Cardiac fibroblast (primary cell): ENCODE data around the gene CAMTA2.

Experiments used
- DNase-seq, 2 donors: peaks; one replicate each; pipeline versions ENCODE4 v3.0.0 to v3.0.0-alpha.2; 2010; ENCODE audit warnings: low read depth in 2 of 2
- H3K4me3 ChIP-seq, 2 donors: replicated peaks in 1 of 2; 1 replicate in 1 of 2; 2 replicates in 1 of 2; pipeline ENCODE4 v1.5.1; 2011; ENCODE audit warnings: low read depth in 2 of 2, low read length in 2 of 2, mild to moderate bottlenecking in 2 of 2, moderate library complexity in 1 of 2
- CTCF ChIP-seq: IDR thresholded peaks from one replicate; pipeline ENCODE4 v1.5.1; 2011; ENCODE audit warnings: low read depth, mild to moderate bottlenecking, low read length, inconsistent platforms

The CAMTA2 gene

DNA sequence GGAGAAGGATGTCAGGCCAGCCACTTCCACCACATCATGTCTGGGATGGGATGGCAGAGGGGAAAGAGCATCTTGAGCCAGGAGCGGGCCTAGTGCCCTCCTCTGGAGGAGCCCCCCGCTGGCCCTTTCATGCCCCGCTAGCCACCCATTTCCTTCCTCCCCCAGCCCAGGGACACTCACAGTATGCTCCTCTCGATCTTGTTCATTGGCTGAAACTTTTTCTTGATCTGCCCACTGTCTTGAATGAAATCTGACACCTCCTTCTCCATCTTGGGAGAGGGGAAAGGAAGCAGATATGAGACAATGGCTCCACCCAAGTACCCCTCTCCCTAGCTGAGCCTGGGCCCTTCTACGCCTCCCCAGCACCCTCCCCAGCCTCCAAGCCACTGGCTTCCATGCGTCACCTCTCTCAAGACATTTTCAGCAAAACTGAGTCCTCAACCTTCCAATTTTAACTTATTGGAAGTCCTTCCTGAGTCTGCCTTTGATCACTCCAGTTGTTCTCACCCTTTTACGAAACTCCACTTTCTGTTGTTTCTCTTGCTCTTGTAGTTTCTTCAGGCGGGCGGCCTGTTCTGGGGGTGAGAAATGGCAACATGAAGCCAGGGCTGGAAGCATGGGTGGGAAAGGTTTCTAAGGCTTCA is 27.1 kb downstream of the CAMTA2 start:
- H3K4me3 ChIP-seq: no peak overlapping the region

GRCh38 chr17:4959261-4959965 is 28.1 kb downstream of the CAMTA2 start:
- DNase-seq: no peak
- TF ChIP-seq CTCF: no peak
- no peak overlapping the region for H3K4me3 ChIP-seq

More for the DNA sequence above, 27.1 kb downstream of the CAMTA2 start:
- no peak for TF ChIP-seq CTCF
- DNase-seq: no peak

DNA sequence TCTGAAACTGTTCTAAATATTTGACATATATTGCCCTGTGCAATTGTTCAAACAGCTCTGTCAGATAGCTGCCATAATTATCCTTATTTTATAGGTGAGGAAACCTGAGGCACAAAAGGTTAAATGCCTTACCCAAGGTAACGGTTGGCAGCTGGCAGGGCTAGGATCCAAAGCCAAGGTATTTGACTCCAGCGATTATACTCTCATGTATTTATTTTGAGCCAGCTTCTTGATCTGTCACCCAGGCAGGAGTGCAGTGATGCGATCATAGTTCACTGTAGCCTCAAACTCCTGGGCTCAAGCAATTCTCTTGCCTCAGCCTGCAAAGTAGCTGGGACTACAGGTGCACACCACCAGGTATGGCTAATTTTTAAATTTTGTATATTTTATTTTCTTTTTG is 29.4 kb downstream of the CAMTA2 start:
- no peak overlapping the region for H3K4me3 ChIP-seq
- no peak for TF ChIP-seq CTCF
- no peak for DNase-seq

GRCh38 chr17:4956493-4957061 is 30.9 kb downstream of the CAMTA2 start:
- peak; percentile 22 for TF ChIP-seq CTCF
- H3K4me3 ChIP-seq: no peak overlapping the region
- DNase-seq: no peak

GRCh38 chr17:4955091-4955490 is 32.4 kb downstream of the CAMTA2 start:
- DNase-seq: no peak
- no peak for TF ChIP-seq CTCF
- no peak overlapping the region for H3K4me3 ChIP-seq

DNA sequence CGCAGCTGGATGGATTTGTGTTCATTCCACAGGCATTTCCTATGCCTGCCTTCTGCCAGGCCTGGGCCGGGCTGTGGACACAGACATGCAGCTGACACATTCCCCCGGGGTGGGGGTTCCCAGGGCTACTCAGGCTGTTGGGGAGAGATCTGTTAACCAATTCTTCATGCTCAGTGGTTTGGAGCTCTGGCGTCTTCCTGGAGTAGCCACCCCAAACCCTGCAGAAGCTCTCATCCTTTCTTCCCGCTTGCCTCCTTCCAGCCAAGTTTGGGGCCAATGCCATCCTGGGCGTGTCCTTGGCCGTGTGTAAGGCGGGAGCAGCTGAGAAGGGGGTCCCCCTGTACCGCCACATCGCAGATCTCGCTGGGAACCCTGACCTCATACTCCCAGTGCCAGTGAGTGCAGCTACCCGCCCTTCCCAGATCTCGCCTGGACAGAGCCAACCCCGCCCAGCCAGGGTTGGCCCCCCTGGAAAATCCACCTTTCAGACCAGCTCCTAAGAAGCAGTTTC is 34.0 kb downstream of the CAMTA2 start:
- no peak overlapping the region for H3K4me3 ChIP-seq
- TF ChIP-seq CTCF: no peak
- peak; percentile 52 to 61 for DNase-seq
